Right lobe of liver (tissue), 6 donors: Measurements from ENCODE around the gene SIN3A. TPM values are rescaled to one million over a fixed set of nuclear protein-coding genes. Genes with fewer than 3 reads are reported as not detected.
A peak's percentile ranks its signal among the peaks of the same experiment; 100 is the strongest.
"Not testable (repeated sequence)": the region's sequence is repeated elsewhere in the genome, so short reads cannot be mapped to it uniquely, and the experiment has no call there.

ENCODE experiments used
- ATAC-seq, 4 donors: fragments of 200-7000 bp; cut with Tn5 transposase; one replicate each; pipeline ENCODE4 v1.9.1; 2020; ENCODE audit warnings: mild to moderate bottlenecking in 4 of 4, moderate library complexity in 4 of 4
- DNase-seq, 3 donors: peaks; one replicate each; pipeline ENCODE4 v3.0.0-alpha.2; 2020
- H3K27ac ChIP-seq, 3 donors: fragments of 200-600 bp; one replicate each; pipeline ENCODE4 v1.8.0; 2022
- H3K27me3 ChIP-seq, 2 donors: fragments of 200-600 bp; one replicate each; pipeline ENCODE4 v1.8.0; 2022
- H3K36me3 ChIP-seq, 4 donors: fragments of 200-600 bp; sonication (generic) in 1 of 4; one replicate each; pipeline versions ENCODE4 v1.5.1 to v1.8.0; 2017 to 2022; ENCODE audit warnings: control low read depth in 1 of 4
- H3K4me1 ChIP-seq, 4 donors: fragments of 200-600 bp; sonication (generic) in 1 of 4; one replicate each; pipeline versions ENCODE4 v1.5.1 to v1.8.0; 2017 to 2022; ENCODE audit warnings: control low read depth in 1 of 4
- H3K4me3 ChIP-seq, 3 donors: fragments of 200-600 bp; one replicate each; pipeline ENCODE4 v1.8.0; 2022
- H3K9me3 ChIP-seq, 4 donors: fragments of 200-600 bp; sonication (generic) in 1 of 4; one replicate each; pipeline versions ENCODE4 v1.5.1 to v1.8.0; 2017 to 2022; ENCODE audit warnings: control low read depth in 1 of 4
- POLR2A ChIP-seq: fragments of 450-650 bp; IDR thresholded peaks from one replicate; pipeline ENCODE4 v1.6.1; 2017; ENCODE audit warnings: antibody characterized with exemption, mild to moderate bottlenecking
- WGBS: methylation state at CpG from one replicate; pipeline ENCODE4 v1.1.6; 2018; ENCODE audit warnings: low coverage, low lambda C conversion rate; ENCODE audit not compliant: insufficient coverage; ENCODE audit errors: missing lambda C conversion rate; 5-methylcytosine and 5-hydroxymethylcytosine counted together
- intact Hi-C, 2 donors: fragments of 100-400 bp; cut with DNase I; formaldehyde crosslinking; loops; one replicate each; pipeline versions ENCODE4 v1.11.2 to v1.14.1; 2022
- total RNA-seq, 6 experiments: library from RNA; depleted of rRNA in 2 of 6; stranded (reverse); fragments of >200 nt in 2 of 6; fragmentation: NEBNext Ultra II Directional in 3 of 6; extraction: Animal tissue kit (Norgen Biotek cat#: 25700) in 3 of 6; gene quantifications; one replicate each; pipeline versions ENCODE4 v1.1.0 to v1.2.4, GENCODE V29; 2016 to 2023
- TF ChIP-seq, protein P1 (sequence below), 4 donors: fragments of 200-600 bp in 3 of 4; fragments of 450-650 bp in 1 of 4; IDR thresholded peaks; one replicate each; pipeline versions ENCODE4 v1.5.1 to v1.8.0; 2016 to 2022; ENCODE audit warnings: antibody characterized with exemption in 4 of 4, mild to moderate bottlenecking in 2 of 4
- donor health status: DM: no; HTN: yes; CAD: no.
- donor health status: DM: no; HTN: no; CAD: no.
- donor health status: DM: no; HTN: no; CAD: no.
- donor health status: DM: no; HTN: yes; CAD: no.
- donor health status: DM: no; HTN: yes; CAD: no.

SIN3A gene
- total RNA-seq, 6 experiments from 2014 or later, result 10.0 to 21.6 (median 20.5) TPM

DNA sequence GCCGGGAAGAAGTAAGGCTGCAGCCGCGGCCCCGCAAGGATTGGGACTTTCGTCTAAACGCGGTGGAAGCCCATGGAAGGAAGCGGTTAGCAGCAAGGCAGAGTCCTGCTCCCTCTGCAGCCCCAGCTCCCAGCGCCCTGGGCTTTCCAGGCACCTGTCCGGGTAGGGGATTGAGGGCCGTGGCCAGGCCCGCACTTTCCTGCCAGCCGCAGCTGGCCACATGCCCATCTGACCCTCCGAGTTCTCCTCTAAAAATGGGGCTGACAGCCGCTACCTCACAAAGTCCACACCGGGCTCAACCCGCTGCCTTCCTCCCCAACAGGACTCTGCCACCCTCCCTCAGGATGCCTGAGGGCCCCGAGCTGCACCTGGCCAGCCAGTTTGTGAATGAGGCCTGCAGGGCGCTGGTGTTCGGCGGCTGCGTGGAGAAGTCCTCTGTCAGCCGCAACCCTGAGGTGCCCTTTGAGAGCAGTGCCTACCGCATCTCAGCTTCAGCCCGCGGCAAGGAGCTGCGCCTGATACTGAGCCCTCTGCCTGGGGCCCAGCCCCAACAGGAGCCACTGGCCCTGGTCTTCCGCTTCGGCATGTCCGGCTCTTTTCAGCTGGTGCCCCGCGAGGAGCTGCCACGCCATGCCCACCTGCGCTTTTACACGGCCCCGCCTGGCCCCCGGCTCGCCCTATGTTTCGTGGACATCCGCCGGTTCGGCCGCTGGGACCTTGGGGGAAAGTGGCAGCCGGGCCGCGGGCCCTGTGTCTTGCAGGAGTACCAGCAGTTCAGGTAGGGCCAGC lies 102.7 kb downstream of the SIN3A start:
- Histone ChIP-seq H3K4me1 (peaks cover 0 to 15% (median 3%) of the 10 kb centered on the region in 4 donors), H3K27me3 (no peaks in the 10 kb centered on the region), H3K27ac (peak overlapping the region in 1 of 3 donors; percentile 57), H3K9me3 (no peaks in the 10 kb centered on the region), H3K36me3 (no peaks in the 10 kb centered on the region), H3K4me3 (peak overlapping the region; percentile 82 to 94 (median 86))
- TF ChIP-seq POLR2A, result peak; percentile 22
- TF ChIP-seq, protein P1, sequence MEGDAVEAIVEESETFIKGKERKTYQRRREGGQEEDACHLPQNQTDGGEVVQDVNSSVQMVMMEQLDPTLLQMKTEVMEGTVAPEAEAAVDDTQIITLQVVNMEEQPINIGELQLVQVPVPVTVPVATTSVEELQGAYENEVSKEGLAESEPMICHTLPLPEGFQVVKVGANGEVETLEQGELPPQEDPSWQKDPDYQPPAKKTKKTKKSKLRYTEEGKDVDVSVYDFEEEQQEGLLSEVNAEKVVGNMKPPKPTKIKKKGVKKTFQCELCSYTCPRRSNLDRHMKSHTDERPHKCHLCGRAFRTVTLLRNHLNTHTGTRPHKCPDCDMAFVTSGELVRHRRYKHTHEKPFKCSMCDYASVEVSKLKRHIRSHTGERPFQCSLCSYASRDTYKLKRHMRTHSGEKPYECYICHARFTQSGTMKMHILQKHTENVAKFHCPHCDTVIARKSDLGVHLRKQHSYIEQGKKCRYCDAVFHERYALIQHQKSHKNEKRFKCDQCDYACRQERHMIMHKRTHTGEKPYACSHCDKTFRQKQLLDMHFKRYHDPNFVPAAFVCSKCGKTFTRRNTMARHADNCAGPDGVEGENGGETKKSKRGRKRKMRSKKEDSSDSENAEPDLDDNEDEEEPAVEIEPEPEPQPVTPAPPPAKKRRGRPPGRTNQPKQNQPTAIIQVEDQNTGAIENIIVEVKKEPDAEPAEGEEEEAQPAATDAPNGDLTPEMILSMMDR (IDR thresholded peaks at IDR 0.05), result no peak
- no peak for DNase-seq
- ATAC-seq, result peak; percentile 5 to 25 (median 14)
- intact Hi-C loops, result no loop called here
- no CpG with 5 or more reads among the region's 46 CpGs for WGBS

DNA sequence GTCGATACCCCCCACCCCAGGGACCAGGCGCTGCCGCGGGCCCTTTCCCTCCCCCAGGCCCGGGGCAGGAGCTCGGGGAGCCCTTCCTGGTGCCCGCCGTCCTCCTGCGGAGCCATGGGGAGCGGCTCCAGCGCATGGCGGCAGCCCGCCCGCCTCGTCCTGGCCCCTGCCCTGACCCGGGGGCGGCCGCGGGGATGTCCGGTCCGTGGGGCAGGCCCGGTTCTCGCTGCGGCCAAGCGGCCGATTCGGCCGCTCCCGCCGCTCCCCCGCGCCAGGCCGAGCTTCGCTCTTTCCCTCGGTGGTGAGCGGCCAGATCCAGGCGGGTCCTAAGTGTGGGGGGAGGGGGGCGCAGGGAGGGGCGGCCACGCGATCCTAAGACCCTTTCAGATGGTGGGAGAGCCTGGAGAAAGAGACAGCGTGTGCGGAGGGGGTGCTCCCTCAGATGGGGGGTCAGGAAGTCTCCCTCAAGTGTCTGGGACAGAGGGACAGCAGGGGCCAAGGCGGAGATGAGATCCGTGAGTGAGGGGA lies 103.4 kb downstream of the SIN3A start:
- ATAC-seq (peak; percentile 21 to 53 (median 40)), DNase-seq (no peak)
- no peaks in the 10 kb centered on the region for H3K27me3 ChIP-seq
- no peaks in the 10 kb centered on the region for H3K36me3 ChIP-seq
- H3K4me1 ChIP-seq, result peaks cover 0 to 8% (median 0%) of the 10 kb centered on the region in 4 donors
- TF ChIP-seq POLR2A, result no peak
- TF ChIP-seq, protein P1 (IDR thresholded peaks at IDR 0.05), result no peak
- H3K9me3 ChIP-seq, result no peaks in the 10 kb centered on the region
- peak overlapping the region; percentile 82 to 94 (median 86) for H3K4me3 ChIP-seq
- no CpG with 5 or more reads among the region's 45 CpGs for WGBS
- peak overlapping the region; percentile 18 to 57 (median 52) for H3K27ac ChIP-seq
- intact Hi-C loops, result no loop called here

DNA sequence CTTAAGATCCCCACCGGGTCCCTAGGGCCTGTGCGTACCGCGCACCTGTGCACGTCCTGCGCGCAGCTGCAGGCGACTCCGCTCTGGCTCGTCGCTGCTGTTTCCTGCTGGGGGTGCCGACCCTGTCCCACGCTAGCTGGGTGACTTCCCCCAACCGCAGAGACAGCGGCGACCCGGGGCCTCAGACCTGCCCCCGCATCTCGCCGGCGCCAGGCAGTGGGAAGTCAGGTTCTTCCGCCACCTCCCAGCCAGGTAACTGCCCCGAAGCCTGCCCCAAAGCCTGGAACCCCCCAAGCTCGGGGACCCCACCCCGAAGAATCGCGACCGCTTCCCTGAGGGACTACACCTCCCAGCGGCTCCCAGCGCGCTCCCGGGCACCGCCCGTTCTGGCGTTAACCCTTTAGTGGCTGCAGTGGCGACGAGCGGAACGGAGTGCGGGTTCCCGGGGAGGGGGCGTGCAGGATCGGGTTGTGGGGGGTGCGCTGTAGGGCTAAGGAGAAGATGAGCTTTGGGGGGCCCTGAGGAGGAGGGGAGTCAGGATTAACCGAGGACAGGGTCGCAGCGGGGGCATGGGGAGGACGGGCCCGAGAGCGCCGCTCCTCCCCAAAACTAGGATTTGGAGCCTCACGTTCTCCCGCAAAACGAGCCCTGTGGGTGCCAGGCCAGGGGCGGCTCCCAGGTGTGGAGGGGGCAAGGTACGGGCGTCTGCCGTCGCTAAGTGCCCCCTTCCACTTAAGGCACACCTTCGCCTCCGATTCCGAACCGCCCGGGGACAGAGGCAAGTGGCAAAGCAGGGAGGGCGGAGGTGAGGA lies 104.1 kb downstream of the SIN3A start:
- DNase-seq (peak; percentile 78 to 86 (median 81)), ATAC-seq (peak; percentile 78 to 86 (median 82))
- H3K4me3 ChIP-seq, result peak overlapping the region; percentile 82 to 94 (median 86)
- peaks cover 0 to 8% (median 0%) of the 10 kb centered on the region in 4 donors for H3K4me1 ChIP-seq
- peak overlapping the region; percentile 18 to 57 (median 52) for H3K27ac ChIP-seq
- intact Hi-C loops, result no loop called here
- H3K9me3 ChIP-seq, result no peaks in the 10 kb centered on the region
- H3K27me3 ChIP-seq, result no peaks in the 10 kb centered on the region
- H3K36me3 ChIP-seq, result no peaks in the 10 kb centered on the region
- TF ChIP-seq POLR2A, result no peak
- TF ChIP-seq, protein P1 (IDR thresholded peaks at IDR 0.05), result no peak
- WGBS, result 0% methylated on average over 14 of the region's 65 CpGs

DNA sequence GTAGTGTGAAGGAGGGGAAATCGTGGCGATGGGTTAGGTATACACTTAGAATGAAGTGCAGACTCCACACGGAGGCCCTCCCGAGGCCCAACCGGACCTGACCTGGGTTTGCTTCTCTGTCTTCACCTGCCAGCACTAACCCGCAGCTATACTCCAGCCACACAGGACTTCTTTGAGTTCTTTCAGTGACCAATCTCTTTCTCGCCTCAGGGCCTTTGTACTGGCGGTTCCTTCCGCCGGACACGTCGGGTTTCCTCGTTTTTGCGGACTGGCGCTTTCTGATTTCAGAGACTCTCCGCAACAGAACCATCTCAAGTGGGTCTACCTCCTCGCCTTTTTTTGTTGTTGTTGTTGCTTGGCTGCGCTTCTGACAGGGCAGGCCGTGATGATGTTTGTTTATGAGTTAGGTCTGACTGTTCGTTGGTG lies 104.7 kb downstream of the SIN3A start, which contains the start of gene NEIL1:
Gene NEIL1, plus strand, starts transcription at position 244 of the 426 bp plus-strand sequence. CDS start 1,867 bp downstream, outside the sequence.
- TF ChIP-seq, protein P1 (IDR thresholded peaks at IDR 0.05), result no peak
- no peak for TF ChIP-seq POLR2A
- WGBS, result 10% methylated on average over 20 of the region's 20 CpGs
- Histone ChIP-seq H3K4me3 (peak within 1 kb of the TSS; percentile 82 to 94 (median 86)), H3K36me3 (no peaks in the 10 kb centered on the region), H3K9me3 (no peaks in the 10 kb centered on the region), H3K27me3 (no peaks in the 10 kb centered on the region), H3K27ac (peak within 1 kb of the TSS; percentile 18 to 57 (median 52)), H3K4me1 (peaks cover 0 to 8% (median 0%) of the 10 kb centered on the region in 4 donors)
- intact Hi-C loops, result no loop called here
- DNase-seq (no peak), ATAC-seq (peak; percentile 14 to 38 (median 22))

DNA sequence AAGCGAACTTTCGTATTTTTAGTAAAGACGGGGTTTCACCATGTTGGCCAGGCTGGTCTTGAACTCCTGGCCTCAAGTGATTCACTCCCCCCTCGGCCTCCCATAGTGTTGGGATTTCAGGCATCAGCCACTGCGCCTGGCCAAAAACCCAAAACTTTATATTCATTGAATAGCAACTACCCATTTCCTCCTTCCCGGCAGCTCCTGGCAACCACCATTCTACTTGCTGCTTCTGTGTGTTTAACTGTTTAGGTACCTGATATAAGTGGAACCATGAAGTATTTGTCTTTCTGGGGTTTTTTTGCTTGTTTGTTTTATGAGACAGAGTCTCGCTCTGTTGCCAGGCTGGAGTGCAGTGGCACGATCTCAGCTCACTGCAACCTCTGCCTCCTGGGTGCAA lies 107.5 kb downstream of the SIN3A start:
- H3K27me3 ChIP-seq, DNase-seq, H3K4me3 ChIP-seq, H3K36me3 ChIP-seq, H3K9me3 ChIP-seq, intact Hi-C loops, ATAC-seq, H3K27ac ChIP-seq, H3K4me1 ChIP-seq: not testable (repeated sequence)
- WGBS, result 43% methylated on average over 8 of the region's 8 CpGs
